HEK293 (cell line): ENCODE measurements around the gene MCCC2.

ENCODE experiments used
- CTCF ChIA-PET: fragments of 350-600 bp; formaldehyde crosslinking; extraction: SDS; loops from one replicate; lab custom pipeline; 2021; ENCODE audit warnings: antibody characterized with exemption; lab: Yijun Ruan, JAX
- POLR2A ChIA-PET: fragments of 300-600 bp; formaldehyde crosslinking; extraction: SDS; loops from one replicate; lab custom pipeline; 2020; ENCODE audit warnings: antibody characterized with exemption, inconsistent platforms; lab: Yijun Ruan, JAX
- H3K27ac ChIP-seq: fragments of 200-500 bp; sonication (Bioruptor generic); 2 replicates; pipeline ENCODE4 v1.5.1; 2014; ENCODE audit warnings: low read depth, low read length, control low read depth, inconsistent platforms; ENCODE audit errors: extremely low read depth
- H3K36me3 ChIP-seq, 2 experiments: fragments of 200-500 bp in 1 of 2; sonication (Bioruptor generic) in 1 of 2; 1 replicate in 1 of 2; 2 replicates in 1 of 2; pipeline ENCODE4 v1.5.1; 2014 to 2017; ENCODE audit warnings: inconsistent platforms in 2 of 2, low read length in 2 of 2; ENCODE audit not compliant: control insufficient read depth in 2 of 2, insufficient read depth in 1 of 2
- H3K4me1 ChIP-seq: fragments of 200-500 bp; sonication (Bioruptor generic); 2 replicates; pipeline ENCODE4 v1.5.1; 2014; ENCODE audit warnings: mild to moderate bottlenecking, low read length, inconsistent platforms; ENCODE audit not compliant: control insufficient read depth, insufficient read depth
- H3K4me3 ChIP-seq: 2 replicates; pipeline ENCODE4 v1.5.1; 2011; ENCODE audit warnings: low read depth, mild to moderate bottlenecking, control low read depth, low read length, moderate library complexity
- H3K9me3 ChIP-seq: fragments of 200-500 bp; sonication (Bioruptor generic); 2 replicates; pipeline ENCODE4 v1.5.1; 2014; ENCODE audit warnings: low read depth, low read length, inconsistent platforms; ENCODE audit not compliant: control insufficient read depth, insufficient read depth
- ATF2 ChIP-seq: fragments of 450-650 bp; formaldehyde crosslinking; IDR thresholded peaks from 2 replicates; pipeline ENCODE4 v1.5.1; 2016; ENCODE audit warnings: missing biosample characterization, missing genetic modification characterization, low read depth
- KLF7 ChIP-seq: fragments of 450-650 bp; formaldehyde crosslinking; IDR thresholded peaks from 2 replicates; pipeline ENCODE4 v1.5.1; 2016; ENCODE audit warnings: missing biosample characterization, missing genetic modification characterization, borderline replicate concordance
- OSR2 ChIP-seq: fragments of 450-650 bp; formaldehyde crosslinking; IDR thresholded peaks from 2 replicates; pipeline ENCODE4 v1.5.1; 2016; ENCODE audit warnings: missing biosample characterization, missing genetic modification characterization
- PRDM6 ChIP-seq: fragments of 450-650 bp; formaldehyde crosslinking; IDR thresholded peaks from 2 replicates; pipeline ENCODE4 v1.5.1; 2017; ENCODE audit warnings: missing biosample characterization, missing genetic modification characterization
- SETDB1 ChIP-seq: IDR thresholded peaks from one replicate; pipeline ENCODE4 v1.6.1; 2017; ENCODE audit warnings: mild to moderate bottlenecking, low read length, moderate library complexity, mixed read lengths; ENCODE audit not compliant: insufficient read length
- TCF7L2 ChIP-seq: IDR thresholded peaks from 2 replicates; pipeline ENCODE4 v1.6.1; 2011; ENCODE audit warnings: low read depth, mild to moderate bottlenecking, inconsistent platforms, low read length, moderate library complexity, borderline replicate concordance
- TRIM28 ChIP-seq: IDR thresholded peaks from 2 replicates; pipeline ENCODE4 v1.6.1; 2011; ENCODE audit warnings: low read length, control low read depth, borderline replicate concordance
- ZBTB20 ChIP-seq: fragments of 450-650 bp; formaldehyde crosslinking; IDR thresholded peaks from 2 replicates; pipeline ENCODE4 v1.5.1; 2016; ENCODE audit warnings: missing biosample characterization, missing genetic modification characterization
- ZFHX2 ChIP-seq: fragments of 450-650 bp; formaldehyde crosslinking; conservative IDR thresholded peaks from 2 replicates; pipeline ENCODE4 v1.5.1; 2016; ENCODE audit warnings: missing biosample characterization, missing genetic modification characterization
- ZFP41 ChIP-seq: fragments of 450-650 bp; formaldehyde crosslinking; IDR thresholded peaks from 2 replicates; pipeline ENCODE4 v1.5.1; 2016; ENCODE audit warnings: missing biosample characterization, missing genetic modification characterization, borderline replicate concordance
- ZNF121 ChIP-seq: fragments of 450-650 bp; formaldehyde crosslinking; IDR thresholded peaks from 2 replicates; pipeline ENCODE4 v1.5.1; 2016; ENCODE audit warnings: missing biosample characterization, missing genetic modification characterization
- ZNF223 ChIP-seq: fragments of 450-650 bp; formaldehyde crosslinking; IDR thresholded peaks from 2 replicates; pipeline ENCODE4 v1.5.1; 2016; ENCODE audit warnings: missing biosample characterization, missing genetic modification characterization
- ZNF26 ChIP-seq: fragments of 450-650 bp; formaldehyde crosslinking; IDR thresholded peaks from 2 replicates; pipeline ENCODE4 v1.5.1; 2016; ENCODE audit warnings: missing biosample characterization, missing genetic modification characterization
- ZNF274 ChIP-seq, 2 experiments: fragments of 200-500 bp in 1 of 2; fragments of 450-650 bp in 1 of 2; sonication (Bioruptor generic) in 1 of 2; formaldehyde crosslinking in 1 of 2; IDR thresholded peaks; 2 replicates each; pipeline versions ENCODE4 v1.5.1 to v1.6.1; 2014 to 2016; ENCODE audit warnings: borderline replicate concordance in 1 of 2, inconsistent platforms in 1 of 2, low read length in 1 of 2, missing biosample characterization in 1 of 2, missing genetic modification characterization in 1 of 2
- ZNF335 ChIP-seq: fragments of 450-650 bp; formaldehyde crosslinking; conservative IDR thresholded peaks from 2 replicates; pipeline ENCODE4 v1.5.1; 2016; ENCODE audit warnings: missing biosample characterization, missing genetic modification characterization
- ZNF366 ChIP-seq: fragments of 450-650 bp; formaldehyde crosslinking; conservative IDR thresholded peaks from 2 replicates; pipeline ENCODE4 v1.5.1; 2016; ENCODE audit warnings: missing biosample characterization, missing genetic modification characterization
- ZNF37A ChIP-seq: fragments of 450-650 bp; IDR thresholded peaks from 2 replicates; pipeline ENCODE4 v1.5.1; 2018; ENCODE audit warnings: missing biosample characterization, missing genetic modification characterization
- ZNF561 ChIP-seq: fragments of 450-650 bp; IDR thresholded peaks from 2 replicates; pipeline ENCODE4 v1.5.1; 2018; ENCODE audit warnings: missing biosample characterization, missing genetic modification characterization, borderline replicate concordance
- ZNF580 ChIP-seq: fragments of 450-650 bp; formaldehyde crosslinking; IDR thresholded peaks from 2 replicates; pipeline ENCODE4 v1.5.1; 2016; ENCODE audit warnings: missing biosample characterization, missing genetic modification characterization
- ZNF670 ChIP-seq: fragments of 450-650 bp; formaldehyde crosslinking; IDR thresholded peaks from 2 replicates; pipeline ENCODE4 v1.5.1; 2016; ENCODE audit warnings: missing biosample characterization, missing genetic modification characterization, low read depth
- ZNF843 ChIP-seq: fragments of 450-650 bp; formaldehyde crosslinking; IDR thresholded peaks from 2 replicates; pipeline ENCODE4 v1.5.1; 2016; ENCODE audit warnings: missing biosample characterization, missing genetic modification characterization
- ZXDB ChIP-seq: fragments of 450-650 bp; formaldehyde crosslinking; IDR thresholded peaks from 2 replicates; pipeline ENCODE4 v1.5.1; 2016; ENCODE audit warnings: missing biosample characterization, missing genetic modification characterization

The MCCC2 gene

GRCh38 chr5:71652803-71653543 is 65.8 kb downstream of the MCCC2 start (continued):
- TF ChIP-seq PRDM6 (tag by site-specific recombination) (peak; percentile 50), ZNF366 (tag by site-specific recombination) (peak; percentile 83), ZNF26 (tag by site-specific recombination) (no peak), ZNF843 (tag by site-specific recombination) (0 out of 2 replicates have a peak, but pooled peaks have one; percentile 28), ZNF670 (tag by site-specific recombination) (no peak), ZNF335 (tag by site-specific recombination) (peak; percentile 41; the same call in 1 of the 2 replicates), ATF2 (peak; percentile 83), TRIM28 (peak; percentile 46; the same call in 1 of the 2 replicates)

- Histone ChIP-seq H3K36me3 (peaks cover 2 to 21% of the 10 kb centered on the region in 2 experiments), H3K9me3 (no peaks in the 10 kb centered on the region), H3K4me3 (no peak overlapping the region), H3K4me1 (no peaks in the 10 kb centered on the region), H3K27ac (no peak overlapping the region)
- CTCF ChIA-PET: interaction anchor here (0.7 to 0.9 kb wide), 3 partner anchors 16 to 99 kb away, joined by 3 read pairs; no protein-coding TSS in a partner anchor
- POLR2A ChIA-PET: interaction anchor here (0.7 kb wide), 1 partner anchor 31 kb away, joined by 3 read pairs; no protein-coding TSS in a partner anchor
- no peak for TF ChIP-seq ZFHX2
- TF ChIP-seq TCF7L2: no peak
- TF ChIP-seq SETDB1: no peak
- no peak for TF ChIP-seq ZXDB (tag by site-specific recombination)
- TF ChIP-seq ZNF121: 0 out of 2 replicates have a peak, but pooled peaks have one; percentile 38
These were observed 71.9 kb downstream of the MCCC2 start for GRCh38 chr5:71658916-71659662.

- TF ChIP-seq KLF7 (tag by site-specific recombination) (no peak), ZBTB20 (tag by site-specific recombination) (no peak), ZNF223 (tag by site-specific recombination) (no peak), OSR2 (tag by site-specific recombination) (no peak), ZNF37A (tag by site-specific recombination) (no peak), ZNF366 (tag by site-specific recombination) (no peak), ATF2 (no peak), ZFP41 (tag by site-specific recombination) (no peak), ZNF274 (IDR thresholded peaks at IDR 0.05; ENCODE audit: low read length) (no peak), ZNF274 (tag by site-specific recombination; IDR thresholded peaks at IDR 0.05; ENCODE audit: borderline replicate concordance) (no peak), ZNF561 (tag by site-specific recombination) (no peak), ZNF580 (tag by site-specific recombination) (no peak)
- Histone ChIP-seq H3K36me3 (peaks cover 0 to 11% of the 10 kb centered on the region in 2 experiments; a peak in 2 of 3 replicates), H3K4me1 (no peaks in the 10 kb centered on the region), H3K27ac (no peak overlapping the region), H3K4me3 (no peak overlapping the region), H3K9me3 (no peaks in the 10 kb centered on the region)
- ChIA-PET POLR2A (no interaction called here), CTCF (no interaction called here)
These were observed 75.2 kb downstream of the MCCC2 start for GRCh38 chr5:71662381-71662780.
